Karpas-422 (cell line): ENCODE measurements around the gene RBFOX1. TPM values are rescaled to one million over a fixed set of nuclear protein-coding genes. Genes with fewer than 3 reads are reported as not detected.

Experiments
- DNase-seq: peaks from one replicate; pipeline ENCODE4 v3.0.0-alpha.2; 2015
- H2AFZ ChIP-seq: fragments of 200-600 bp; sonication (generic); 2 replicates; pipeline ENCODE4 v1.6.1; 2014; ENCODE audit warnings: antibody characterized with exemption, low read length, mixed read lengths
- H3K27ac ChIP-seq: fragments of 200-600 bp; sonication (generic); 2 replicates; pipeline ENCODE4 v1.5.1; 2014; ENCODE audit warnings: mild to moderate bottlenecking, low read length, moderate library complexity
- H3K27me3 ChIP-seq: fragments of 200-600 bp; sonication (generic); 2 replicates; pipeline ENCODE4 v1.6.1; 2014; ENCODE audit warnings: low read length, mixed read lengths
- H3K36me3 ChIP-seq: fragments of 200-600 bp; sonication (generic); 2 replicates; pipeline ENCODE4 v1.6.1; 2014; ENCODE audit warnings: low read length, mixed read lengths; ENCODE audit not compliant: insufficient read depth
- H3K4me1 ChIP-seq: fragments of 200-600 bp; sonication (generic); 2 replicates; pipeline ENCODE4 v1.6.1; 2014; ENCODE audit warnings: mild to moderate bottlenecking, low read length, mixed read lengths
- H3K4me2 ChIP-seq: fragments of 200-600 bp; sonication (generic); 2 replicates; pipeline ENCODE4 v1.6.1; 2014; ENCODE audit warnings: low read length, low read depth, mild to moderate bottlenecking; ENCODE audit not compliant: poor library complexity, severe bottlenecking
- H3K4me3 ChIP-seq: fragments of 200-600 bp; sonication (generic); 2 replicates; pipeline ENCODE4 v1.5.1; 2014; ENCODE audit warnings: mild to moderate bottlenecking, antibody characterized with exemption, low read length, mixed read lengths
- H3K79me2 ChIP-seq: fragments of 200-600 bp; sonication (generic); 2 replicates; pipeline ENCODE4 v1.6.1; 2014; ENCODE audit warnings: mild to moderate bottlenecking, low read length, mixed read lengths
- H3K9ac ChIP-seq: fragments of 200-600 bp; sonication (generic); 2 replicates; pipeline ENCODE4 v1.6.0; 2014; ENCODE audit warnings: low read length
- H3K9me2 ChIP-seq: fragments of 200-600 bp; sonication (generic), shearing (Covaris generic); replicated peaks from 2 replicates; pipeline ENCODE4 v1.6.0; 2014; ENCODE audit warnings: mild to moderate bottlenecking, low read length, moderate library complexity; ENCODE audit not compliant: insufficient read depth
- H3K9me3 ChIP-seq: fragments of 300-700, 200-600 bp; sonication (generic); 2 replicates; pipeline ENCODE4 v1.6.1; 2014; ENCODE audit warnings: low read length, mixed read lengths
- H4K20me1 ChIP-seq: fragments of 200-600 bp; sonication (generic); 2 replicates; pipeline ENCODE4 v1.6.1; 2014; ENCODE audit warnings: mild to moderate bottlenecking, antibody characterized with exemption, low read length, low read depth; ENCODE audit not compliant: insufficient read depth
- total RNA-seq: library from RNA; depleted of rRNA; stranded (reverse); fragments of >200 nt; shearing (Covaris generic); gene quantifications from 2 replicates; pipeline ENCODE4 v1.2.3, GENCODE V29; 2014; ENCODE audit warnings: low replicate concordance

The RBFOX1 gene
- total RNA-seq, 1 experiment from 2014 or later: 1.3 TPM

DNA sequence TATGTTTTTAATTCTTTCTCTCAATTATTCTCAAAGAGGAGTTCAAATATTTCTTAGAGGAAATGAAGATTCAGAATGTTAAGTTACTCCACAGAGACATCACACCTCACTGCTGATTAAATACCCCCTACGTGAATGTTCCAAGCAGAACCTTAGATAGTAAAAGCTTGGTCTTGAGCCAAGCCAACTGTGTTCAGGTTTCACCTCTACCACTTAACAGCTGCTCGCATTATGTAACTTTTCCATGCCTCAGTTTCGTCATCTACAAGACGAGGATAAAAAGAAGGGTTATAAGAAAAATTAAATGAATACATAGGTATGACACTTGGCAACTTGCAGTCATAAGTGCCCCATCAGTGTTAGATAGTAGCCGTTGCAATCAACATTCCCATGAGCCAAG lies 356.2 kb downstream of the RBFOX1 start:
- H3K27me3 ChIP-seq: no peaks in the 10 kb centered on the region
- no peaks in the 10 kb centered on the region; the same call in 1 of the 2 replicates for H3K9me2 ChIP-seq
- H2AFZ ChIP-seq: no peak overlapping the region
- H3K4me1 ChIP-seq: no peaks in the 10 kb centered on the region
- no peaks in the 10 kb centered on the region for H4K20me1 ChIP-seq
- H3K9me3 ChIP-seq: peaks cover 22% of the 10 kb centered on the region
- no peak overlapping the region for H3K9ac ChIP-seq
- H3K36me3 ChIP-seq: no peaks in the 10 kb centered on the region
- no peaks in the 10 kb centered on the region for H3K79me2 ChIP-seq
- no peak overlapping the region for H3K4me3 ChIP-seq
- no peak overlapping the region for H3K4me2 ChIP-seq
- no peak overlapping the region for H3K27ac ChIP-seq
- DNase-seq: no peak

DNA sequence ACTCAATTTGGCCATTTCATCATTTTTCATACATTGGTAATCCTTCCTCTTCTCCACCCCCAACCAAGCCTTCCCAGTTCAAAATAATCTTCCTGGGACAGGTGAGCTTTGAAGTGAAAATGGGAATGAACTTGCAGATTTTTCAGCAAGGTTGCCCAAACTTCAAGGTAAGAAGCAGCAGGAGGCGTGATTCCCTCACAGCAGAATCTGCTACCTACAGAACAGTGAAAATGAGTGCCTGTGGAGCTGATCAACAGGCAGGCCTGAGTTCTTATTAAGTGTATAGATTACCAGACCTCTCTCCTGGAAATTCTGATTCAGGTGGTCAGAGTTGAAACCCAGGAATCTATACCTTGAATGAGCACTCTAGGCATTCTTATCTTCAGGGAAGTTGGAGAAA lies 356.6 kb downstream of the RBFOX1 start:
- Histone ChIP-seq H3K36me3 (no peaks in the 10 kb centered on the region), H3K79me2 (no peaks in the 10 kb centered on the region), H3K9me2 (no peaks in the 10 kb centered on the region; the same call in 1 of the 2 replicates), H3K4me1 (no peaks in the 10 kb centered on the region), H4K20me1 (no peaks in the 10 kb centered on the region), H3K27me3 (no peaks in the 10 kb centered on the region), H2AFZ (no peak overlapping the region), H3K9ac (no peak overlapping the region), H3K9me3 (peaks cover 22% of the 10 kb centered on the region), H3K27ac (no peak overlapping the region), H3K4me3 (no peak overlapping the region), H3K4me2 (no peak overlapping the region)
- no peak for DNase-seq

- no peak overlapping the region for H3K4me3 ChIP-seq
- no peaks in the 10 kb centered on the region for H3K27me3 ChIP-seq
- H2AFZ ChIP-seq: no peak overlapping the region
- H3K4me2 ChIP-seq: no peak overlapping the region
- no peaks in the 10 kb centered on the region for H3K9me2 ChIP-seq
- DNase-seq: no peak
- no peaks in the 10 kb centered on the region for H4K20me1 ChIP-seq
- no peaks in the 10 kb centered on the region for H3K4me1 ChIP-seq
- no peak overlapping the region for H3K9ac ChIP-seq
- no peak overlapping the region for H3K27ac ChIP-seq
- no peaks in the 10 kb centered on the region for H3K79me2 ChIP-seq
- H3K36me3 ChIP-seq: no peaks in the 10 kb centered on the region
- H3K9me3 ChIP-seq: peaks cover 12% of the 10 kb centered on the region
These were observed 358.9 kb downstream of the RBFOX1 start for GRCh38 chr16:7691533-7691932.

DNA sequence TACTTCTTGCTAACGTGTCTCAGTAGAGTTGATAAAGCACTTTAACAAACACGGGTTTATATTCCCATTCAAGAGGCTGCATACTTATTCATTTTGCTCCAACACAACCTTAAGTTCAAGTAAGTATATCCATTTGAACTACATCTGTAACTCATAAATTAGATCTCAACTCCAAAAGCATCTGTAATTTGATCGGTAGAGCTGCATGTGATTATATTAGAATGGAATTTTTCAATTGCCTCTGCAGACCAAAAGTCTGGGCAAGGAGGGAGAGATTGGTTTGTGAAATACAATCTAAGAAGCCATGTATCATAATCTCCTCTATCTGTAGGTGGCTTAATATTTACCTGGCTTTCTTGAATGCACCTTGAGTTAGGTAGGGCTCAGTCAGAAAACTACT lies 371.0 kb downstream of the RBFOX1 start:
- Histone ChIP-seq H3K9me2 (no peaks in the 10 kb centered on the region), H3K4me1 (no peaks in the 10 kb centered on the region), H3K27me3 (no peaks in the 10 kb centered on the region), H3K36me3 (no peaks in the 10 kb centered on the region), H3K27ac (no peak overlapping the region), H3K4me3 (no peak overlapping the region), H3K9me3 (peaks cover 3% of the 10 kb centered on the region), H2AFZ (no peak overlapping the region), H3K9ac (no peak overlapping the region), H4K20me1 (no peaks in the 10 kb centered on the region), H3K79me2 (no peaks in the 10 kb centered on the region), H3K4me2 (no peak overlapping the region)
- DNase-seq: no peak

- no peaks in the 10 kb centered on the region for H4K20me1 ChIP-seq
- H3K9ac ChIP-seq: no peak overlapping the region
- H3K4me1 ChIP-seq: no peaks in the 10 kb centered on the region
- H3K27ac ChIP-seq: no peak overlapping the region
- no peaks in the 10 kb centered on the region for H3K36me3 ChIP-seq
- no peak overlapping the region for H2AFZ ChIP-seq
- no peaks in the 10 kb centered on the region for H3K27me3 ChIP-seq
- no peak overlapping the region for H3K4me3 ChIP-seq
- no peak for DNase-seq
- no peaks in the 10 kb centered on the region for H3K9me2 ChIP-seq
- H3K4me2 ChIP-seq: no peak overlapping the region
- H3K79me2 ChIP-seq: no peaks in the 10 kb centered on the region
- no peaks in the 10 kb centered on the region; the same call in none of the 2 replicates for H3K9me3 ChIP-seq
These were observed 373.2 kb downstream of the RBFOX1 start for GRCh38 chr16:7705885-7706284.

GRCh38 chr16:7709186-7709585 lies 376.5 kb downstream of the RBFOX1 start:
- DNase-seq: no peak
- H2AFZ ChIP-seq: no peak overlapping the region
- no peak overlapping the region for H3K4me2 ChIP-seq
- H3K9me2 ChIP-seq: no peaks in the 10 kb centered on the region
- H3K4me3 ChIP-seq: no peak overlapping the region
- no peaks in the 10 kb centered on the region for H3K4me1 ChIP-seq
- no peaks in the 10 kb centered on the region for H3K79me2 ChIP-seq
- no peak overlapping the region for H3K27ac ChIP-seq
- no peaks in the 10 kb centered on the region for H3K36me3 ChIP-seq
- H3K9me3 ChIP-seq: no peaks in the 10 kb centered on the region; the same call in none of the 2 replicates
- H4K20me1 ChIP-seq: no peaks in the 10 kb centered on the region
- no peak overlapping the region for H3K9ac ChIP-seq
- H3K27me3 ChIP-seq: no peaks in the 10 kb centered on the region

DNA sequence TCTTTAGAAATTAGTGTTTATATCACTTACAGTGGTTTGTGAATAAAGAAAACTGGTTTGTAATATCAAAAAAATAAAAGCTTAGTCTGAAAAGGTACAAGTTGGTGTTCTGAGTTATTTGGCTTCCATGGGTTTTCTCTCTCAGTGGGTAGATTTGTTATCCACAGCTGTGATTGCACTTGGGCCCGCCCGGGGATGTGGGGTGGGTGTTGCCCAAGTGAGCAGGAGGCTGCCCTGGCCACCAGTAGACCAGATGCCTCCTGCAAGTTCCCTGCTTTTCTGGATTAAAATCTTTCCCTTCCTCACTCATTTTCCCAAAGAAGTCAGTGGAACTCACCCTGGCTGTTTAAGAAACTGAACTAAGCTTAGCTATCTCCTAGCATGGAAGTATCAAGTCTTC lies 380.6 kb downstream of the RBFOX1 start:
- no peak overlapping the region for H3K27ac ChIP-seq
- no peaks in the 10 kb centered on the region for H3K36me3 ChIP-seq
- no peak for DNase-seq
- no peaks in the 10 kb centered on the region for H4K20me1 ChIP-seq
- no peaks in the 10 kb centered on the region for H3K9me2 ChIP-seq
- H3K4me3 ChIP-seq: no peak overlapping the region
- no peak overlapping the region for H3K9ac ChIP-seq
- H3K9me3 ChIP-seq: no peaks in the 10 kb centered on the region; the same call in 1 of the 2 replicates
- no peaks in the 10 kb centered on the region for H3K4me1 ChIP-seq
- H2AFZ ChIP-seq: no peak overlapping the region
- no peaks in the 10 kb centered on the region for H3K79me2 ChIP-seq
- no peak overlapping the region for H3K4me2 ChIP-seq
- no peaks in the 10 kb centered on the region for H3K27me3 ChIP-seq

GRCh38 chr16:7714775-7715174 lies 382.1 kb downstream of the RBFOX1 start:
- no peak for DNase-seq
- Histone ChIP-seq H3K9ac (no peak overlapping the region), H3K9me2 (no peaks in the 10 kb centered on the region), H4K20me1 (no peaks in the 10 kb centered on the region), H3K36me3 (no peaks in the 10 kb centered on the region), H3K27ac (no peak overlapping the region), H2AFZ (no peak overlapping the region), H3K79me2 (no peaks in the 10 kb centered on the region), H3K4me3 (no peak overlapping the region), H3K4me2 (no peak overlapping the region), H3K27me3 (no peaks in the 10 kb centered on the region), H3K4me1 (no peaks in the 10 kb centered on the region), H3K9me3 (no peaks in the 10 kb centered on the region; the same call in 1 of the 2 replicates)
